ENCODE results near the gene SENP6.

The SENP6 gene

GRCh38 chr6:75743971-75744370, 142.3 kb downstream of the SENP6 start:
- TF ChIP-seq POU2F2 (IDR thresholded peaks at IDR 0.05; ENCODE audit: low read depth, low read length) (no peak), POLR2AphosphoS5 (IDR thresholded peaks at IDR 0.05; ENCODE audit: low read depth, low read length) (no peak), PAX5 (IDR thresholded peaks at IDR 0.05; ENCODE audit: insufficient read depth, low read length, severe bottlenecking) (no peak), POLR2A (IDR thresholded peaks at IDR 0.05; ENCODE audit: low read depth, low read length) (no peak), SPI1 (IDR thresholded peaks at IDR 0.05; ENCODE audit: low read depth, low read length) (no peak), TAF1 (IDR thresholded peaks at IDR 0.05; ENCODE audit: low read depth, low read length) (no peak)
- FAIRE-seq (no peak), DNase-seq (ENCODE audit: insufficient read length, low spot score) (no peak)

- FAIRE-seq (no peak), DNase-seq (ENCODE audit: insufficient read length, low spot score) (no peak)
Measured at GRCh38 chr6:75745404-75745803, 143.7 kb downstream of the SENP6 start.

GRCh38 chr6:75746221-75746620, 144.5 kb downstream of the SENP6 start:
- no peak for DNase-seq (ENCODE audit: insufficient read length, low spot score)
- TF ChIP-seq TAF1 (IDR thresholded peaks at IDR 0.05; ENCODE audit: low read depth, low read length) (no peak), SPI1 (IDR thresholded peaks at IDR 0.05; ENCODE audit: low read depth, low read length) (no peak), PAX5 (IDR thresholded peaks at IDR 0.05; ENCODE audit: insufficient read depth, low read length, severe bottlenecking) (no peak), POU2F2 (IDR thresholded peaks at IDR 0.05; ENCODE audit: low read depth, low read length) (no peak), POLR2A (IDR thresholded peaks at IDR 0.05; ENCODE audit: low read depth, low read length) (no peak), POLR2AphosphoS5 (IDR thresholded peaks at IDR 0.05; ENCODE audit: low read depth, low read length) (no peak)
- no peak for FAIRE-seq

More at GRCh38 chr6:75745404-75745803, 143.7 kb downstream of the SENP6 start:
- TF ChIP-seq POLR2A (IDR thresholded peaks at IDR 0.05; ENCODE audit: low read depth, low read length) = no peak
- no peak for TF ChIP-seq PAX5 (IDR thresholded peaks at IDR 0.05; ENCODE audit: insufficient read depth, low read length, severe bottlenecking)
- TF ChIP-seq TAF1 (IDR thresholded peaks at IDR 0.05; ENCODE audit: low read depth, low read length) = no peak
- TF ChIP-seq POU2F2 (IDR thresholded peaks at IDR 0.05; ENCODE audit: low read depth, low read length) = no peak
- no peak for TF ChIP-seq POLR2AphosphoS5 (IDR thresholded peaks at IDR 0.05; ENCODE audit: low read depth, low read length)
- no peak for TF ChIP-seq SPI1 (IDR thresholded peaks at IDR 0.05; ENCODE audit: low read depth, low read length)

GRCh38 chr6:75747152-75747992, 145.7 kb downstream of the SENP6 start:
- DNase-seq (ENCODE audit: insufficient read length, low spot score) = no peak
- FAIRE-seq = no peak
- TF ChIP-seq POLR2AphosphoS5 (IDR thresholded peaks at IDR 0.05; ENCODE audit: low read depth, low read length) = no peak

DNA sequence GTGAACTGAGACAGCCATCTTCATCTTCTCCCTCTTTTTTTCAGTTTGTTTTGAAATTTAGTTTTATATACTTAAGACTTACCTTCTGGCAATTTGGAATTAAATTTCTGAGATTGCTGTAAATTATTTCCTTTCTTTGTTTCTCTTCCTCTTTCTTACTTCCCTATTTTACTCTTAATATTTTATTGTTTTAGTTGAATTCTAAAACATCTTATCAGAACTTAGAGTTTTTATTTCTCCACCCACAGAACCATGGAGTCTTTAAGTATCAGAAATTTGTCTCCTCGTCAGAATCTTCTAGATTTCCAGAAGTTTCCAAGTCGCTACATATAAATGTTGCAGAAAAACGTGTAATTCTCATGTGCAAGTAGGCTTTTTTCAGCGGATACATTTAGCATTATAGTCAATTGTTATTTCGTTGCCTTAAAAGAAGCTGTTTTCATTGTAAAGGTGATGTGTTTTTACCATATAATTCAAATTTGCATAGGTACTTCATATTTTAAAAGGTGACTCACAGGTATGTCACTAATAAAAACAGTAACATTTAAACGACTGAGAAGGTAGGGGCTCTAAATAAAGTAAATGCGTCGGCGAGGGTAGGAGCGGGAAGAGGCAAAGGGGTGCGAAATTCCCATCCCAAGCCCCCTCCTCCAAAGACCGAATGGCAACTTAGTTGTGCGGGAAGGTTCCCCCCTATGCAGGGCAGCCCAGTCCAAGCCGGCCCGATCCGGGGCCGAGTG, 146.5 kb downstream of the SENP6 start:
- no peak for FAIRE-seq
- no peak for DNase-seq (ENCODE audit: insufficient read length, low spot score)

DNA sequence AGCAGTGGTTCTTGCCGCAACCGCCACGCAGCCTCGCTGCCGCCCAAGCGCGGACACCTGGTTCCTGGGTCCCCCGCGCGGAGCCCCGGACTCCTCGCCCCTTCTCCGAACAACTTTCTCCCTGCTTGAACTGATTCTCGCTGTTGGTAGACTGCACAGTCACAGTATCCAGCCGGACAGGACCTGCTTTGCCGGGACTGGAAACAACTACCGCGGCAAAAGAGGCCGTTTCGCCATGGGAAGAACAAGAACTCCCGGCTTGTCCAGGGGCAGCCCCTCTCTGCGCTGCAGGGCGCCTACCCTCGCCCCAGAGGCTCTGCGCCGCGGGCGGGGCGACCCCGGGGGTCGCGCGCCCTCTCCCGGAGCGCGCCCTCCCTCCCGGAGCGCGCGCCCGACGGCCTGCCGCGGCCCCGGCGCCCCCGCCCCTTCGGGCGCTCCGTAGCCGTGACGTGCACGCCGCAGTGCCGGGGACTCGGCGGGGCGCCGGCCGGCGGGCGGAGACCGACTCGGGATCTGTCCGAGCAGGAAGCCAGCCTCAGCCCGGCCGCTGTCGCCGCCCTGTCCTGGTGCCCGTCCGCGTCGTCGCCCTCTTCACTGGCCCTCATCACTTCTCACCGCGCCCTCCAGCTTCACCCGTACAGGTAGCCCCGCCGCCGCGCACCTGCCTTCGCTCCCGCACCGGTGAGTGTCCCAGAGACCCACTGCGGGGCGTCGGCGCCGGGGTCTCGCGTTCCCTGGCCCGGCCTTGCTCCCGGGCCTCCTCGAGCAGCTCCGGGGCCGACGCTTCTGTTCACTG, 147.3 kb downstream of the SENP6 start, which contains the start of gene MYO6:
Gene MYO6 (plus strand): TSS at position 497 of the 796 bp plus-strand sequence. CDS start 68,309 bp downstream, outside the sequence.
- DNase-seq (ENCODE audit: insufficient read length, low spot score) (peak; percentile 53), FAIRE-seq (no peak)
- no peak for TF ChIP-seq SPI1 (IDR thresholded peaks at IDR 0.05; ENCODE audit: low read depth, low read length)

More for the DNA sequence above, 146.5 kb downstream of the SENP6 start:
- TF ChIP-seq PAX5 (IDR thresholded peaks at IDR 0.05; ENCODE audit: insufficient read depth, low read length, severe bottlenecking) (no peak), TAF1 (IDR thresholded peaks at IDR 0.05; ENCODE audit: low read depth, low read length) (no peak), POU2F2 (IDR thresholded peaks at IDR 0.05; ENCODE audit: low read depth, low read length) (no peak), SPI1 (IDR thresholded peaks at IDR 0.05; ENCODE audit: low read depth, low read length) (no peak; the same call in 1 of the 2 replicates), POLR2A (IDR thresholded peaks at IDR 0.05; ENCODE audit: low read depth, low read length) (no peak)

DNA sequence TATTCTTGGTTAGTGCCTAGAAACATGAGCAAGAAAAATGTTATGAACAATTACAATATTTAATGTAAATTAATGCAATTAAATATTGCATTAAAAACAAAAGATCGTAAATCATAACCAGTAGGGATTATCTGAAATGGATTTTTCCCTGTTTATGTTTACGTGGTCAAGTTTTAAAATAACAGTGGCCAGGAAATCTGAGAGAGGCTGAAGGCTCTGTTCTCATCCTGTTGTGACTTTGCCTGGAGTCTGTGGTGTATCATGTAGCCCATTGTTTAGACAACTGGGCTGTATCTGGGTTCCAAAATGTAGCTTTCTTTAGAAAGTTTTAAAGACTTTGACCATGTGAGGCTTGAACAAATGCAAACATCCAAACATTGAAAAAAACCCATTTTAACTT, 149.8 kb downstream of the SENP6 start:
- no peak for DNase-seq (ENCODE audit: insufficient read length, low spot score)
- FAIRE-seq = no peak
- no peak for TF ChIP-seq POU2F2 (IDR thresholded peaks at IDR 0.05; ENCODE audit: low read depth, low read length)
- no peak for TF ChIP-seq PAX5 (IDR thresholded peaks at IDR 0.05; ENCODE audit: insufficient read depth, low read length, severe bottlenecking)
- no peak for TF ChIP-seq SPI1 (IDR thresholded peaks at IDR 0.05; ENCODE audit: low read depth, low read length)
- no peak for TF ChIP-seq POLR2A (IDR thresholded peaks at IDR 0.05; ENCODE audit: low read depth, low read length)
- TF ChIP-seq TAF1 (IDR thresholded peaks at IDR 0.05; ENCODE audit: low read depth, low read length) = no peak
- no peak for TF ChIP-seq POLR2AphosphoS5 (IDR thresholded peaks at IDR 0.05; ENCODE audit: low read depth, low read length)

GRCh38 chr6:75752365-75752764, 150.7 kb downstream of the SENP6 start:
- TF ChIP-seq SPI1 (IDR thresholded peaks at IDR 0.05; ENCODE audit: low read depth, low read length) (no peak), POLR2A (IDR thresholded peaks at IDR 0.05; ENCODE audit: low read depth, low read length) (no peak), POLR2AphosphoS5 (IDR thresholded peaks at IDR 0.05; ENCODE audit: low read depth, low read length) (no peak)
- no peak for DNase-seq (ENCODE audit: insufficient read length, low spot score)
- no peak for FAIRE-seq

GRCh38 chr6:75755704-75756103, 154.0 kb downstream of the SENP6 start:
- DNase-seq (ENCODE audit: insufficient read length, low spot score) = no peak
- FAIRE-seq = no peak

More at GRCh38 chr6:75755704-75756103, 154.0 kb downstream of the SENP6 start:
- TF ChIP-seq SPI1 (IDR thresholded peaks at IDR 0.05; ENCODE audit: low read depth, low read length) (no peak), POLR2A (IDR thresholded peaks at IDR 0.05; ENCODE audit: low read depth, low read length) (no peak), PAX5 (IDR thresholded peaks at IDR 0.05; ENCODE audit: insufficient read depth, low read length, severe bottlenecking) (no peak), POLR2AphosphoS5 (IDR thresholded peaks at IDR 0.05; ENCODE audit: low read depth, low read length) (no peak), TAF1 (IDR thresholded peaks at IDR 0.05; ENCODE audit: low read depth, low read length) (no peak)

Measured in GM12891 (cell line).